Gastroesophageal sphincter (tissue), 4 donors: ENCODE data around the gene GSTM4. TPM values are rescaled to one million over a fixed set of nuclear protein-coding genes. Genes with fewer than 3 reads are reported as not detected.

Experiments
- ATAC-seq: fragments of 150-250 bp; one replicate; pipeline ENCODE4 v1.9.1; 2016; ENCODE audit warnings: mild to moderate bottlenecking, moderate library complexity
- H3K27ac ChIP-seq, 4 donors: fragments of 200-600 bp; sonication (generic) in 3 of 4; 1 replicate in 3 of 4; 2 replicates in 1 of 4; pipeline ENCODE4 v1.5.1; 2016 to 2019
- H3K27me3 ChIP-seq: fragments of 200-600 bp; sonication (generic); one replicate; pipeline ENCODE4 v1.5.1; 2019
- H3K36me3 ChIP-seq, 2 donors: fragments of 200-600 bp; sonication (generic); one replicate each; pipeline ENCODE4 v1.5.1; 2019; ENCODE audit warnings: control low read depth in 1 of 2
- H3K4me1 ChIP-seq, 3 donors: fragments of 200-600 bp; sonication (generic); 1 replicate in 2 of 3; 2 replicates in 1 of 3; pipeline ENCODE4 v1.5.1; 2016 to 2019; ENCODE audit warnings: control low read depth in 2 of 3
- H3K4me3 ChIP-seq, 2 donors: fragments of 200-600 bp; sonication (generic); one replicate each; pipeline ENCODE4 v1.5.1; 2019; ENCODE audit warnings: mild to moderate bottlenecking in 1 of 2, moderate library complexity in 1 of 2
- H3K9me3 ChIP-seq, 3 donors: fragments of 200-600 bp; sonication (generic); one replicate each; pipeline ENCODE4 v1.5.1; 2017 to 2019; ENCODE audit warnings: control low read depth in 2 of 3
- CTCF ChIP-seq, 4 experiments: fragments of 200-600 bp in 2 of 4; fragments of 450-650 bp in 2 of 4; sonication (generic) in 1 of 4; IDR thresholded peaks; one replicate each; pipeline ENCODE4 v1.5.1; 2017 to 2019; ENCODE audit warnings: antibody characterized with exemption in 4 of 4, mild to moderate bottlenecking in 2 of 4, moderate library complexity in 2 of 4
- EP300 ChIP-seq: sonication (generic); formaldehyde crosslinking; IDR thresholded peaks from one replicate; pipeline ENCODE4 v1.6.1; 2017; ENCODE audit warnings: antibody characterized with exemption, mild to moderate bottlenecking
- POLR2A ChIP-seq, 2 donors: fragments of 450-650 bp; IDR thresholded peaks; one replicate each; pipeline ENCODE4 v1.6.1; 2017; ENCODE audit warnings: antibody characterized with exemption in 2 of 2, mild to moderate bottlenecking in 2 of 2, moderate library complexity in 1 of 2
- POLR2AphosphoS5 ChIP-seq: sonication (generic); formaldehyde crosslinking; IDR thresholded peaks from one replicate; pipeline ENCODE4 v1.6.1; 2017; ENCODE audit warnings: antibody characterized with exemption
- WGBS, 2 donors: methylation state at CpG; one replicate each; pipeline ENCODE4 v1.1.5; 2018; ENCODE audit warnings: low coverage in 1 of 2; 5-methylcytosine and 5-hydroxymethylcytosine counted together
- total RNA-seq, 4 donors: library from RNA; depleted of rRNA; stranded (reverse); fragments of >200 nt; gene quantifications; one replicate each; pipeline ENCODE4 v1.1.0, GENCODE V29; 2016

GSTM4 gene
- total RNA-seq, 4 donors from 2014 or later: 21.4 to 71.0 (median 42.4) TPM

- 53% methylated on average over 2 of the region's 2 CpGs; no CpG with 5 or more reads in 1 of the 2 donors for WGBS, 2 donors
- no peak overlapping the region for H3K27ac ChIP-seq
- ATAC-seq: no peak
- H3K9me3 ChIP-seq: no peaks in the 10 kb centered on the region
- peaks cover 0 to 58% (median 15%) of the 10 kb centered on the region in 3 donors for H3K4me1 ChIP-seq
- H3K27me3 ChIP-seq: no peaks in the 10 kb centered on the region
- no peak for TF ChIP-seq EP300
- no peak for TF ChIP-seq CTCF (IDR thresholded peaks at IDR 0.05)
- no peak for TF ChIP-seq POLR2A (IDR thresholded peaks at IDR 0.05)
- no peak for TF ChIP-seq POLR2AphosphoS5
- H3K4me3 ChIP-seq: no peak overlapping the region
- H3K36me3 ChIP-seq: peaks cover 0 to 13% of the 10 kb centered on the region in 2 donors
These were observed 20.1 kb upstream of the GSTM4 start for GRCh38 chr1:109635862-109636200.

- H3K4me3 ChIP-seq: no peak overlapping the region
- peak; percentile 28 for TF ChIP-seq POLR2AphosphoS5
- no peak for TF ChIP-seq POLR2A (IDR thresholded peaks at IDR 0.05)
- peaks cover 0 to 8% of the 10 kb centered on the region in 2 donors for H3K36me3 ChIP-seq
- WGBS, 2 donors: 42 to 76% methylated on average over 3 to 6 of the region's 9 CpGs
- H3K27me3 ChIP-seq: no peaks in the 10 kb centered on the region
- H3K27ac ChIP-seq: peak overlapping the region in 1 of 4 donors; percentile 6
- H3K9me3 ChIP-seq: no peaks in the 10 kb centered on the region
- ATAC-seq: peak; percentile 57
- peaks cover 0 to 53% (median 15%) of the 10 kb centered on the region in 3 donors for H3K4me1 ChIP-seq
These were observed 19.5 kb upstream of the GSTM4 start for GRCh38 chr1:109636201-109636952.

- H3K4me1 ChIP-seq: peaks cover 0 to 42% (median 15%) of the 10 kb centered on the region in 3 donors
- TF ChIP-seq POLR2A (IDR thresholded peaks at IDR 0.05) (no peak), CTCF (IDR thresholded peaks at IDR 0.05) (no peak), POLR2AphosphoS5 (no peak), EP300 (no peak)
- no peak overlapping the region for H3K27ac ChIP-seq
- H3K36me3 ChIP-seq: no peaks in the 10 kb centered on the region
- no peaks in the 10 kb centered on the region for H3K27me3 ChIP-seq
- 95 to 98% methylated on average over 7 of the region's 7 CpGs for WGBS, 2 donors
- no peak overlapping the region for H3K4me3 ChIP-seq
- no peaks in the 10 kb centered on the region for H3K9me3 ChIP-seq
- ATAC-seq: no peak
These were observed 18.5 kb upstream of the GSTM4 start for GRCh38 chr1:109637446-109637845.

GRCh38 chr1:109639063-109639840 lies 16.6 kb upstream of the GSTM4 start:
- ATAC-seq: no peak
- TF ChIP-seq POLR2A (IDR thresholded peaks at IDR 0.05): no peak
- H3K27ac ChIP-seq: no peak overlapping the region

GRCh38 chr1:109639841-109640184 lies 16.1 kb upstream of the GSTM4 start:
- 17 to 43% methylated on average over 1 to 4 of the region's 6 CpGs for WGBS, 2 donors
- no peak for ATAC-seq
- H3K27ac ChIP-seq: no peak overlapping the region
- peaks cover 0 to 39% (median 17%) of the 10 kb centered on the region in 3 donors for H3K4me1 ChIP-seq
- no peak overlapping the region for H3K4me3 ChIP-seq
- H3K9me3 ChIP-seq: no peaks in the 10 kb centered on the region
- H3K27me3 ChIP-seq: no peaks in the 10 kb centered on the region
- H3K36me3 ChIP-seq: no peaks in the 10 kb centered on the region
- no peak for TF ChIP-seq CTCF (IDR thresholded peaks at IDR 0.05)
- TF ChIP-seq EP300: no peak
- no peak for TF ChIP-seq POLR2A (IDR thresholded peaks at IDR 0.05)
- no peak for TF ChIP-seq POLR2AphosphoS5

More at GRCh38 chr1:109639063-109639840, 16.6 kb upstream of the GSTM4 start:
- H3K4me1 ChIP-seq: peaks cover 0 to 39% (median 17%) of the 10 kb centered on the region in 3 donors
- H3K27me3 ChIP-seq: no peaks in the 10 kb centered on the region
- H3K9me3 ChIP-seq: no peaks in the 10 kb centered on the region
- 100% methylated on average over 1 to 3 of the region's 9 CpGs for WGBS, 2 donors
- no peak overlapping the region for H3K4me3 ChIP-seq
- no peaks in the 10 kb centered on the region for H3K36me3 ChIP-seq
